PC-3 (cell line): Measurements from ENCODE around the gene B4GALT2. TPM values are rescaled to one million over a fixed set of nuclear protein-coding genes. Genes with fewer than 3 reads are reported as not detected.

Experiments
- ATAC-seq: fragments of 200-7000 bp; cut with Tn5 transposase; 2 replicates; pipeline ENCODE4 v1.9.1; 2020; ENCODE audit warnings: mild to moderate bottlenecking, moderate library complexity
- Bru-seq: library from RNA; stranded (reverse); fragments of 400-500 nt; gene quantifications from one replicate; lab custom pipeline; 2021; lab: Mats Ljungman, UMichigan
- BruChase-seq, 2 experiments: library from RNA; stranded (reverse); fragments of 400-500 nt; gene quantifications; one replicate each; lab custom pipeline; 2021; lab: Mats Ljungman, UMichigan
- BruUV-seq: library from RNA; stranded (reverse); fragments of 400-500 nt; replicated peaks from 2 replicates; lab custom pipeline; 2021; lab: Mats Ljungman, UMichigan
- CTCF ChIA-PET: fragments of 300-600 bp; sonication (Branson Sonifier 250); formaldehyde crosslinking; loops from one replicate; lab custom pipeline; 2022; ENCODE audit warnings: antibody characterized with exemption; lab: Charles Lee
- POLR2A ChIA-PET: fragments of 300-600 bp; sonication (Branson Sonifier 250); formaldehyde crosslinking; loops from one replicate; lab custom pipeline; 2022; ENCODE audit warnings: antibody characterized with exemption; ENCODE audit not compliant: unreplicated experiment; lab: Charles Lee
- DNase-seq: peaks from one replicate; pipeline ENCODE4 v3.0.0-alpha.2; 2015
- H2AFZ ChIP-seq: fragments of 300-600 bp; sonication (generic); 2 replicates; pipeline ENCODE4 v1.6.0; 2016; ENCODE audit warnings: antibody characterized with exemption, low read length
- H3F3A ChIP-seq: fragments of 300-600 bp; sonication (generic); one replicate; pipeline ENCODE4 v1.6.0; 2017; ENCODE audit warnings: antibody characterized with exemption, low read length, control low read depth, mild to moderate bottlenecking; ENCODE audit not compliant: unreplicated experiment
- H3K27ac ChIP-seq: fragments of 300-600 bp; sonication (generic); 2 replicates; pipeline ENCODE4 v1.5.1; 2016; ENCODE audit warnings: mild to moderate bottlenecking, low read length
- H3K27me3 ChIP-seq: fragments of 300-600 bp; sonication (generic); 2 replicates; pipeline ENCODE4 v1.6.1; 2016; ENCODE audit warnings: low read length, mixed read lengths
- H3K36me3 ChIP-seq: fragments of 300-600 bp; sonication (generic); 2 replicates; pipeline ENCODE4 v1.6.1; 2016; ENCODE audit warnings: low read depth, mixed run types, low read length, mixed read lengths
- H3K4me1 ChIP-seq: fragments of 300-600 bp; sonication (generic); 2 replicates; pipeline ENCODE4 v1.5.1; 2016; ENCODE audit warnings: low read length; ENCODE audit not compliant: insufficient read depth
- H3K4me2 ChIP-seq: fragments of 300-600 bp; sonication (generic); 2 replicates; pipeline ENCODE4 v1.6.0; 2016; ENCODE audit warnings: low read length
- H3K4me3 ChIP-seq: fragments of 300-600 bp; sonication (generic); 2 replicates; pipeline ENCODE4 v1.5.1; 2016; ENCODE audit warnings: mild to moderate bottlenecking, low read length, mixed read lengths
- H3K79me2 ChIP-seq: fragments of 300-600 bp; sonication (generic); 2 replicates; pipeline ENCODE4 v1.6.1; 2017; ENCODE audit warnings: low read length, mixed read lengths
- H3K9ac ChIP-seq: fragments of 300-600 bp; sonication (generic); 2 replicates; pipeline ENCODE4 v1.6.0; 2016; ENCODE audit warnings: mild to moderate bottlenecking, low read length
- H3K9me2 ChIP-seq: fragments of 300-600 bp; sonication (generic); replicated peaks from 2 replicates; pipeline ENCODE4 v1.6.1; 2016; ENCODE audit warnings: mixed run types, low read length, mixed read lengths
- H3K9me3 ChIP-seq: fragments of 300-600 bp; sonication (generic); 2 replicates; pipeline ENCODE4 v1.6.1; 2016; ENCODE audit warnings: low read length, mixed read lengths
- H4K20me1 ChIP-seq: fragments of 300-600 bp; sonication (generic); 2 replicates; pipeline ENCODE4 v1.6.1; 2016; ENCODE audit warnings: low read length, mixed read lengths
- CTCF ChIP-seq: fragments of 300-600 bp; sonication (generic); conservative IDR thresholded peaks from 2 replicates; pipeline ENCODE4 v1.5.1; 2017; ENCODE audit warnings: antibody characterized with exemption, low read depth, mild to moderate bottlenecking, low read length
- EZH2 ChIP-seq: fragments of 300-600 bp; sonication (generic); IDR thresholded peaks from one replicate; pipeline ENCODE4 v1.6.1; 2017; ENCODE audit warnings: antibody characterized with exemption, mild to moderate bottlenecking, low read length; ENCODE audit not compliant: unreplicated experiment
- EZH2phosphoT487 ChIP-seq: fragments of 300-600 bp; sonication (generic); IDR thresholded peaks from 2 replicates; pipeline ENCODE4 v1.6.1; 2018; ENCODE audit warnings: mild to moderate bottlenecking, antibody characterized with exemption, low read length, borderline replicate concordance
- intact Hi-C: fragments of 100-400 bp; cut with micrococcal nuclease; formaldehyde crosslinking; loops from 2 replicates; pipeline ENCODE4 v1.9.0; 2023
- long read RNA-seq: library from polyadenylated mRNA; unstranded; transcript quantifications from one replicate; pipeline ENCODE4 v2.0.0, GENCODE V29; 2021; ENCODE audit not compliant: unreplicated experiment
- total RNA-seq: library from RNA; depleted of rRNA; stranded (reverse); fragments of >200 nt; gene quantifications from 2 replicates; pipeline ENCODE4 v1.2.3, GENCODE V29; 2014; rRNA removed

Gene B4GALT2
- total RNA-seq (103 and 136 TPM in 2 replicates), Bru-seq, nascent RNA (percentile 73 among the genes with signal in this experiment), BruChase-seq, experiment 1, labeled RNA remaining after a 6-hour chase (percentile 85 among the genes with signal in this experiment), BruChase-seq, experiment 2, labeled RNA remaining after a 2-hour chase (percentile 72 among the genes with signal in this experiment)
- long read RNA-seq, transcript B4GALT2-203 (7 exons, 2,203 nt): major isoform, 135 of 226 reads
- long read RNA-seq, partial matches to known transcripts: 43 of 226 reads
- long read RNA-seq, other reads (novel, unspliced or antisense): 46 of 226 reads

- peaks cover 84% of the 10 kb centered on the region for H3K79me2 ChIP-seq
- peaks cover 23% of the 10 kb centered on the region; the same call in 1 of the 2 replicates for H4K20me1 ChIP-seq
- TF ChIP-seq CTCF (no peak), EZH2phosphoT487 (no peak), EZH2 (no peak)
- H3K9ac ChIP-seq: peak within 1 kb of the TSS; percentile 84
- H3K4me1 ChIP-seq: peaks cover 54% of the 10 kb centered on the region
- no TSS peak for BruUV-seq
- H3K27ac ChIP-seq: peak within 1 kb of the TSS; percentile 66
- H3K9me3 ChIP-seq: no peaks in the 10 kb centered on the region
- H3K9me2 ChIP-seq: no peaks in the 10 kb centered on the region
- H3K36me3 ChIP-seq: peaks cover 26% of the 10 kb centered on the region
- DNase-seq (peak; percentile 38), ATAC-seq (peak; percentile 14)
- H3K4me2 ChIP-seq: peak within 1 kb of the TSS; percentile 99
- intact Hi-C loops: no loop called here
- CTCF ChIA-PET: interaction anchor here (0.5 kb wide), 1 partner anchor 55 kb away, joined by 3 read pairs; no protein-coding TSS in a partner anchor
- peak within 1 kb of the TSS; percentile 80 for H2AFZ ChIP-seq
- peak within 1 kb of the TSS; percentile 86 for H3K4me3 ChIP-seq
- no peaks in the 10 kb centered on the region for H3F3A ChIP-seq
- POLR2A ChIA-PET: no interaction called here
- no peaks in the 10 kb centered on the region for H3K27me3 ChIP-seq
These were observed at the start of gene B4GALT2 for GRCh38 chr1:43978551-43979260. TSS of gene B4GALT2 (plus strand) at chr1:43979210. CDS start at chr1:43981161, 1,951 bp downstream.

GRCh38 chr1:43930168-43930948, 48.7 kb upstream of the B4GALT2 start:
- Histone ChIP-seq H3K9me3 (no peaks in the 10 kb centered on the region), H3K4me1 (peaks cover 41% of the 10 kb centered on the region), H3K79me2 (peaks cover 3% of the 10 kb centered on the region; the same call in 1 of the 2 replicates), H3F3A (no peaks in the 10 kb centered on the region), H3K9ac (peak overlapping the region; percentile 24; the same call in 1 of the 2 replicates), H3K4me3 (no peak overlapping the region), H3K4me2 (peak overlapping the region; percentile 14), H3K27ac (peak overlapping the region; percentile 77), H3K27me3 (no peaks in the 10 kb centered on the region), H2AFZ (no peak overlapping the region), H3K36me3 (no peaks in the 10 kb centered on the region; the same call in 1 of the 2 replicates), H3K9me2 (no peaks in the 10 kb centered on the region), H4K20me1 (no peaks in the 10 kb centered on the region)
- POLR2A ChIA-PET: no interaction called here
- intact Hi-C loops: loop anchor here (5.0 kb wide), 2 partner anchors 83 to 98 kb away; no protein-coding TSS in a partner anchor
- peak; percentile 38 for DNase-seq
- ATAC-seq: no peak
- CTCF ChIA-PET: no interaction called here
- TF ChIP-seq CTCF (peak; percentile 58), EZH2phosphoT487 (no peak)
- BruUV-seq: no TSS peak
